HG02943 (cell line): ENCODE data around the gene PARD3B.

Experiments used
- ATAC-seq: cut with Tn5 transposase; IDR thresholded peaks from one replicate; pipeline ENCODE4 v1.9.1; 2021; ENCODE audit warnings: mild to moderate bottlenecking, low read depth, moderate library complexity; ENCODE audit not compliant: unreplicated experiment

PARD3B gene

GRCh38 chr2:204808494-204808893 lies 263.2 kb downstream of the PARD3B start:
- no peak for ATAC-seq

- no peak for ATAC-seq
These were observed 279.6 kb downstream of the PARD3B start for GRCh38 chr2:204824751-204825453.

- ATAC-seq, result no peak
These were observed 280.4 kb downstream of the PARD3B start for GRCh38 chr2:204825681-204826080.

GRCh38 chr2:204827701-204828590 lies 282.7 kb downstream of the PARD3B start:
- ATAC-seq, result no peak

- ATAC-seq, result no peak
These were observed 289.6 kb downstream of the PARD3B start for GRCh38 chr2:204834716-204835384.

- ATAC-seq, result no peak
These were observed 290.5 kb downstream of the PARD3B start for GRCh38 chr2:204835786-204836185.

GRCh38 chr2:204840504-204840903 lies 295.2 kb downstream of the PARD3B start:
- no peak for ATAC-seq

GRCh38 chr2:204842068-204842467 lies 296.8 kb downstream of the PARD3B start:
- ATAC-seq, result no peak

GRCh38 chr2:204842661-204843485 lies 297.6 kb downstream of the PARD3B start:
- ATAC-seq, result no peak

GRCh38 chr2:204846471-204846870 lies 301.2 kb downstream of the PARD3B start:
- ATAC-seq, result no peak

GRCh38 chr2:204849892-204850291 lies 304.6 kb downstream of the PARD3B start:
- ATAC-seq, result no peak

GRCh38 chr2:204850581-204850980 lies 305.3 kb downstream of the PARD3B start:
- ATAC-seq, result no peak

GRCh38 chr2:204853905-204854304 lies 308.6 kb downstream of the PARD3B start:
- no peak for ATAC-seq

- no peak for ATAC-seq
These were observed 315.0 kb downstream of the PARD3B start for GRCh38 chr2:204860274-204860673.

- no peak for ATAC-seq
These were observed 317.5 kb downstream of the PARD3B start for GRCh38 chr2:204862809-204863208.

- ATAC-seq, result no peak
These were observed 318.1 kb downstream of the PARD3B start for GRCh38 chr2:204863336-204863735.

GRCh38 chr2:204869132-204869823 lies 324.0 kb downstream of the PARD3B start:
- ATAC-seq, result no peak

GRCh38 chr2:204870053-204870452 lies 324.8 kb downstream of the PARD3B start:
- no peak for ATAC-seq

- no peak for ATAC-seq
These were observed 326.1 kb downstream of the PARD3B start for GRCh38 chr2:204871231-204871953.
